GM15510 (cell line): ENCODE data around the gene KLHL20.

Experiments used
- POLR2A ChIP-seq: IDR thresholded peaks from 3 replicates; pipeline ENCODE4 v1.6.1; 2011; ENCODE audit warnings: borderline replicate concordance; ENCODE audit not compliant: insufficient read length; ENCODE audit errors: extremely low read depth

Gene KLHL20

GRCh38 chr1:173832748-173833147, 118.0 kb downstream of the KLHL20 start:
- TF ChIP-seq POLR2A, result no peak
